Measurements from ENCODE around the gene SERF1A.
"Not testable (repeated sequence)": the region's sequence is repeated elsewhere in the genome, so short reads cannot be mapped to it uniquely, and the experiment has no call there.

The SERF1A gene

GRCh38 chr5:70900533-70901271 is at the start of gene SERF1A:
SERF1A (plus strand) TSS chr5:70900669; CDS start chr5:70900870, 201 bp downstream.
- not testable (repeated sequence) for DNase-seq (ENCODE audit: low read depth, low spot score)

DNA sequence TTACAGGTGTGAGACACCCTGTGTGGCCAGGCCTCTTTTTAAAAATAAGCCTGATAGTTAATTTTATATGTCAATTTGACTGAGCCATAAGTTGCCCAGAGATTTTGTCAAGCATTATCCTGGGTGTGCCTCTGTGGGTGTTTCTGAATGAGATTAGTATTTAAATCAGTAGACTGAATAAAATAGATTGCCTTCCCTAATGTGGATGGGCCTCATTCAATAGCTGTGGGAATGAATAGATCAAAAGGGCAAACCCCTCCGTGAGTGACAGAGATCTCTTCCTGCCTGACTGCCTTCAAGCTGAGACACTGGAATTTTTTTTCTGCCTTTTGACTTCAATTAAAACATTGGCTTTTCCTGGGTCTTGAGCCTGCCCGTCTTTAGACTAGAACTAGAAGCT is 33.7 kb upstream of the SERF1A start:
- not testable (repeated sequence) for DNase-seq (ENCODE audit: low read depth, low spot score)

- not testable (repeated sequence) for DNase-seq (ENCODE audit: low read depth, low spot score)
These were observed 29.8 kb upstream of the SERF1A start for GRCh38 chr5:70870626-70871025.

DNA sequence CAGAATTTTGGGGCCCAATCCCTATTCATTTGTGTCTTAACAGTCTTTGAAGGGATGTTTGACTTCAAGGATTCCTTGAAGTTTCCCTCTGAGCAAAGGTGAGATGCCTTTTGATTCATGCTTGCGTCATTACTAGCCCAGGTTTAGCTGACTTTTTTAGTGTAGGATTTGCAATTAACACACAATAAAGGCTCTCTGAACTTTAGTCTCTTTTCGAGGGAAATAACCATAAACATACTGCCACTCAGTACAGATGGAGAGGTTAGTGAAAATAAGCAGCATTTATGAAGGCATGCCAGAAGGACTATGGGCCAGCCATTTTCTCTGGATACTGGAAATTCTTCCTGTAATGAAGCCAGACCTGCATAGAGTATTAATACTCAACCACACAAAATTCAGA is 4.4 kb upstream of the SERF1A start:
- not testable (repeated sequence) for DNase-seq (ENCODE audit: low read depth, low spot score)

GRCh38 chr5:70901272-70901571 is 753 bp downstream of the SERF1A start:
- DNase-seq (ENCODE audit: low read depth, low spot score): not testable (repeated sequence)

DNA sequence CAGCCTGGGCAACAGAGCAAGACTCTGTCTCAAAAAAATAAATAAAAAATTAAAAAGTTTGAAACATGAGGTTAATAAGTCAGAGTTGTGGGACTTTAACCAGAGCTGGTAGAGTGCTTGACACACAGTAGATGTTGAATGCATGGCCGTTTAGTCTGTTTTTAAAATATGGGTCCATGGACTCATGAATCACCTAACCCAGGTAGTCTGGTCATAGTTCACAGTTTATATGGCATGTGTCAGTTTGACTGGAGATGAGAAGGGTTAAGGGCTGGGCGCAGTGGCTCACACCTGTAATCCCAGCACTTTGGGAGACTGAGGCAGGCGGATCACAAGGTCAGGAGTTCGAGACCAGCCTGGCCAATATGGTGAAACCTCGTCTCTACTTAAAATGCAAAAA is 6.2 kb downstream of the SERF1A start:
- not testable (repeated sequence) for DNase-seq (ENCODE audit: low read depth, low spot score)

GRCh38 chr5:70916829-70917228 is 16.4 kb downstream of the SERF1A start:
- DNase-seq (ENCODE audit: low read depth, low spot score): not testable (repeated sequence)

DNA sequence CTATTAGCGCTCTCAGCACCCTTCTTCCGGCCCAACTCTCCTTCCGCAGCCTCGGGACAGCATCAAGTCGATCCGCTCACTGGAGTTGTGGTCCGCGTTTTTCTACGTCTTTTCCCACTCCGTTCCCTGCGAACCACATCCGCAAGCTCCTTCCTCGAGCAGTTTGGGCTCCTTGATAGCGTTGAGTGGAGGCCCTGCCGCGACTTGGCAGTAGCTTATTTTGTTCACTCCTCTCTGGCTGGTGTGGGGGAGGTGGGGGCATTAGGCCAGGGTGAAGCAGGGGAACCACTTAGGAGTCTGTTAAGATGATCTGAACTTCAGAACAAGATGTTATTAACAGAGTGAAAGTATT is 24.7 kb downstream of the SERF1A start:
- not testable (repeated sequence) for DNase-seq (ENCODE audit: low read depth, low spot score)

GRCh38 chr5:70931709-70932368 is 31.4 kb downstream of the SERF1A start:
- not testable (repeated sequence) for DNase-seq (ENCODE audit: low read depth, low spot score)

DNA sequence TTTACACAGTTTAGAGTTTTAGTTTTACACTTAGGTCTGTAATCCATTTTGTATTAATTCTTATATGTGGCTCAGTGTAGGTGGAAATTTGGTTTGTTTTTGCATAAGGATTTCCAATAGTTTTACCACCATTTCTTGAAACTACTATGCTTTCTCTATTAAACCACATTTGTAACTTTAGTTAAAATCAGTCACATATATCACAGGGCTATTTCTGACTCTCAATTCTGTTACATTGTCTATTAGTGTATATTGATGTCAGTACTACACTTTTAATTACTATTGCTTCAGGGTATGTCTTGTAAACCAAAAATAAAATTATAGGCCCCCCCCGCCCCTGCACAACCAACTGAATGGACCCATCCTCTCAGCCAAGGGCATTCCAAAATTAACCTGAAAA is 32.1 kb downstream of the SERF1A start:
- not testable (repeated sequence) for DNase-seq (ENCODE audit: low read depth, low spot score)

- not testable (repeated sequence) for DNase-seq (ENCODE audit: low read depth, low spot score)
These were observed 52.6 kb downstream of the SERF1A start for GRCh38 chr5:70953068-70953467.
